GM18870 (cell line): Measurements from ENCODE around the gene CR1L.
A peak's percentile ranks its signal among the peaks of the same experiment; 100 is the strongest.
"Not testable (repeated sequence)": the region's sequence is repeated elsewhere in the genome, so short reads cannot be mapped to it uniquely, and the experiment has no call there.

Experiments used
- ATAC-seq: cut with Tn5 transposase; IDR thresholded peaks from one replicate; pipeline ENCODE4 v1.9.1; 2021; ENCODE audit warnings: moderate library complexity; ENCODE audit not compliant: unreplicated experiment

CR1L gene

DNA sequence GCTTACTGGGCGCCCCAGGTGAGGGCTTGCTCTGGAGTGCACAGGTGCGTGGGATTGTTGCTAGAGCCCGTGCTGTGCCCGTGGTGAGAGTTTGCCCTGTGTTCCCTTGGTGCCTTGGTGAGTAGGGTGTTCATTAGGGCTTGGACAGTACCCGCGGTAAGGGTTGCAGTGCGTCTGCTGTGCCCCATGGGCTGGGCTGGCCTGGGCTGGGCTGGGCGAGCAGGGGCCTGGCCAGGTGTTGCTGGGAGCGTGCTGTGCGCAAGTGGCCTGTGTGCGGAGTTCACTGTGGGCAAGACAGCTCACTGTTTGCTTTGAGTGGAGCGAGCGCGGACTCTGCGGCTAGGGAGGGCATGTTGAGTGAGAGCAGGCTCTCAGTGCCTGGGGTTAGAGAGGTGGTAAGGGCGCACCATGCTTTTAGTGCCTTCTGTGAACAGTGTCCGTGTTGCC, 725 bp downstream of the CR1L start:
- ATAC-seq: no peak

DNA sequence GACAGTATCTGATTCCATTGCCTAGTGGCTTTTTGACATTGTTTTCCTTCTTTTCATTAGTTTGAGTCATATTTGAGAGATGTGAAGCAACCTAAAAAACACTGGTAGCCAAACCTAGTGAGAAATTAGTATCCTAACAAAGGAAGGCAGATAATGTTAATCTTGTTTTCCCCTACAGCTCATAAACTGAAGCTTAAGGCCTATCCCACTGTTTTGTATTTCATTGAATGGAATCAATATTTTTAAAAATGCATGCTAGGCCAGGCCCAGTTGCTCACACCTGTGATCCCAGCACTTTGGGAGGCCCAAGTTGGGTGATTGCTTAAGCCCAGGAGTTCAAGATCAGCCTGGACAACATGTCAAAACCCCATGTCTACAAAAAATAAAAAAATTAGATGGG, 1.2 kb downstream of the CR1L start:
- no peak for ATAC-seq

DNA sequence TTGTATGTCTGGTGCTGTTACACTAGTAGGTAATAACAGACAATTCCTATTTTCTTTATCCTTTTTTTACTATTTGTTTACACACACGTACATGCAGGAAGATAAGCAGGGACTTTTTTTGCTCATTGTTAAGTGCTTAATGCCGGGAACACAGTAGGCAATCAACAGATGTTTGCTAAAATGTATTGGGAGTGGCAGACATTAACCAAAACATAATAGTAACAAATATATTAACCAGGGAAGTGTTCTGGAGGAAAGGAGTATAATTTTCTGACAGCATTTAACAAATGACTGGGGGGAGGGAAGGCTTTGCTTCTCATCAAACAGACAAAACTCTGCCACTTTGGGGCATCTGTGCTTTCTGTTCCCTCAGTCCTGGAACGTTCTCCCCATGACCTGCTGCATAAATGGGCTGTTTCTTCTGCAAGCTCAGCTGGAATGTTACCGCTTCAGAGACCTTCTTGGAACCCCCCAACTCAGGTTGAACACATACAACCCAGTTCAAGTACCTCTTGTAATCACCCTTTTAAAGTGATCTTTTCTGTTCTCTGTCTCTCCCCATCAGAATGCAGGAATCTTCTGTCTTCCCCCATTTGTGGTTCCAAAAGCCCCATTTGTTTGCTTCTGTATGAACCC, 2.1 kb downstream of the CR1L start:
- ATAC-seq: no peak

DNA sequence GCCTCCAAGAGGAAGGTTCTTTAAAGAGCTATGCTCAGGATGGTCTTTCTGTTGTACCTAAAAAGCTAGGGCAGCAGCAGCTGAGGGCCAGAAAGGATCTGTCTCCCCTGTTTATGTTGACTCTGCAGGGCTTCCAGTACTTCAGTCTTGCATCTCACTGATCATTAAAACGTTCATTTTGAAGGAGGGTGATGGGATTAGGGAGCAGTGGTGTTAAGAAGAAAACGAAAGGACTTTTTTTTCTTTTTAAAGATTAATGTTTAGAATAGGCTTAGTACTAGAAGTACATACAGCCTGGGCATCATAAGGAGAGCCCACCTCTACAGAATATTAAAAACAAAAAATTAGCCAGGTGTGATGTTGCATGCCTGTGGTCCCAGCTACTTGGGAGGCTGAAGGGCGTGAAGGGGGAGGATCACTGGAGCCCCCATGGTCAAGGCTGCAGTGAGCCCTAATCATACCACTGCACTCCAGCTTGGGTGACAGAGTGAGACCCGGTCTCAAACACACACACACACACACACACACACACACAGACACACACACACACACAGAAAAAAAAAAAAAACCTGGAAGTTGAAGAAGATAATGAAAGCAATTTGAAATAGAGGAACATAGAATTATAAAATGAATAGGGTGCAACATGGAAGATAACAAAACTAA, 2.9 kb downstream of the CR1L start:
- no peak for ATAC-seq

DNA sequence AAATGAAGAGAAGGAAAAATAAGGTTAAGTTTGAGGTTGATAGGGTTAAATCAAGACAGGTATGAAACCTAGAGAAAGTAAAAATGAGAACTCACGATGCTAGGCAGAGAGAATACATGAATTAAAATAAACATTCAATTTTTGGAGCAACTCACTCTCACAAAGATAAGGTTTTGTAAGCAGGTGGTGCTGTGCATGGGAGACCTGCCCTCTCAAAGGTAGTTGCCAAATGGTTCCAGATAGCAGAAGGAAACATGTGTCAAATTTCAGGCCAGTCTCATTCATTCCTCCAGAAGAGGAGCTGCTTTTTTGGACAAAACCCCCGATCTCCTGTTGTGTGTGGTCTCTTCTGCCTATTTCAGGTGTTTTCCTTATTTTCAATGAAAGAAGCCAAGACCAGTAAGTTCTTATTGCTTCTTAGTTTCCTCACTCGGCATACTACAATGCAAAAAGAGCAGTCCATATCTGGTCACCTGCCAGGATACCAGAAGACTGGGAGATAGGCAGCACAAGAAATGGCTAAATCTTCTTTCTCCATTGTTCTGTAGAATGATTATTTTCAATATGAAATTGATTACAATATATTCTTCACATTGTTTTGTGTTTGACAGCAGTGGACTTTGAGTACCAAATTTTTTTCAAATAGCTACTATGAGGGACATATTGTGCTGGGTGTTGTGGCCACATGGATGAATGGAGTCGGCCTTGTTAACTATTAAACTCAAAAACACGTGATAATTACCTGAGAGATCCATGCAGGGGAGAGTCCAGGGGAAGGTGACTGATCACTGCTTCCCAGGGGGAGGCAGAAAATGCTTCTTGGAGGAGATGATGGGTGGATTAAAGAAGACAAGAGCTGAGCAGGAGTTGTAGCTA, 3.6 kb downstream of the CR1L start:
- no peak for ATAC-seq

DNA sequence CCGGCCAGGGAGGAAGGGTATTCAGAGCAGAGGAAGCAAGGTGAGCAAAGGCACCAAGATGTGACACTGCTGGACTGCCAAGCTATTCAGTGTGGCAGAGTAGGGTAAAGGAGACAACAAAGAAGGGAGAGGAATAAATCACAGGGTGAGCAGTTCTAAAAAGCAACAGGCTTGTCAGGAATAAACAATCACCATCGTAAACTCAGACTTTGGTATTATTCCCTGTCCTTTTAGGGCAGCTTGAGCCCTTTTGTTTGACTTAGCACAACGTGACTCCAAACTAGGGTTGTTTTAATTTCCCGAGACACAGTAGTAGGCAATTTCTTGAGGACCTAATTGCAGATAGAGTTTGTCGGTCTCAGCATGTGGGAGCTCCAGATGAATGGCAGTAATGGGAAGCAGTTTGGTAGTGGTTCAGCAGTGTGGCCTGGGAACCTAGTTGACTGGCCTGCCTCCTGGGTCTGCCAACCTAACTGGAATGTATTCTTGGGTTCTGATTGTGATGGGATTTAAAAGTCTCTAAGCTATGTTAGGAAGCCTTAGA, 4.3 kb downstream of the CR1L start:
- no peak for ATAC-seq

DNA sequence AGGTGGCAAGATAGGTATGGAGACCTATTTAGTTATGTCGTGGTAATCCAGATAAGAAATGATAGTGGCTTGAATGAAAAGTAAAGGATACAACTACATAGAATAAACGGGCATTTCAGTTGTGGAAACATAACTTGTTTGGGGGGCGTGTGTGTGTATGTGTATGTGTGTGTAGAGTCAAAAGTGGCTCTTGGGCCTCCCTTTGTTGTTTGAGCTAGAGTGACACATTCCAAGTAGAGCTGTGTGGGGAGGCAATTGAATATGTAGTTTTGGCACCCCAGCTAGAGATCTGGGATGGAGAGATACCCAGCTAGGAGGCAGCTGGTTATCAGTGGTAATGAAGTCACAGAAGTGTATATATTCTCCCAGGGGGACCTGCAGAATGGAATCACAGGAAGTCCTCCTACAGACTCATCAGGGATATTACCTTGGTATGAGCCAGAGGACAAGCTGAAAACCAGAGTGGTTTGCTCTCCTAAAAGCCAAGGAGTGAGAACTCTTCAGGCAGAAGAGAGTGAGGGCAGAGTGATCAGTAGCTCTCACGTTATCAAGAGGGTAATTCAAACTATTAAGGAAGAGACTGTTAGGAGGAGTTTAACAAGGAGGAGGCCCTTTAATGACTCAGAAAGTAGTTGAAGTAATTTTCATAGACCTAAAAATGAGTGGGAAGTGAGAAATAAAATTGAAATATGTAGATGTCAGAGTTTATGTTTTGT, 5.1 kb downstream of the CR1L start:
- ATAC-seq: no peak

DNA sequence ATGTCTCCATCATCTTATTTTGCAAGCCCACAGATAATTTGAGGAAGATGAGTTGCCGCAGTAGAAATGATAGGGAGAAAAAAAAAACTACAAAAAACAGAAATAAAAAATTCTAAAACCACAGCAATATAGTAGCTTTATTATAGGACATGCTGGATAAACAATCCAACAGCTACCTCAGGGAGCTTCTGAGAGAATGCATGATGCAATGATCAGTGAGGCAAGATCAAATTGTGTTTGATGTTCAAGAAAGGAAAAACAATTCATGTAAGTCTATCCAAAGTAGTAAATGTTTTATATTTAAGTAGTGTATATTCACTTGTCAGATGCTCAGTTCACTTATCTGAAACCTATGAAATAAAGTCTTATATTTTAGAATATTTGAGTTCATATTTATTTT, 6.7 kb downstream of the CR1L start:
- no peak for ATAC-seq

DNA sequence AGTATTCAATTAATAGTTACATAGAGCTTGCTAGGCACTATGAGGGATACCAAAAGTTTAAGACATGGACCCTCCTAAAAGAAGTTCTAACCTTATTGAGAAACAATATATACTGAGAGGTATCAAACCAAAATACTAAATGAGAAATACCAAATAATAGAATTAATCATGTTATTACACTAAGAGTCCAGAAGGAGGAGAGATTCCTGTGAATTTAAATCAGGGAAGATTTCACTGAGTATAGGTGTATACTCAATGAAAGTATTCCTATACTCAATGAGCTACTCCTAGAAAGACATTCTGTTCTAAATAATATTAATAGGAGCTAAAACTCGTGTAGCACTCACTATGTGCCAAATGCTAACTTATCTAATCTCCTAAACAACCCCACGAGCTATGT, 9.4 kb downstream of the CR1L start:
- ATAC-seq: no peak

DNA sequence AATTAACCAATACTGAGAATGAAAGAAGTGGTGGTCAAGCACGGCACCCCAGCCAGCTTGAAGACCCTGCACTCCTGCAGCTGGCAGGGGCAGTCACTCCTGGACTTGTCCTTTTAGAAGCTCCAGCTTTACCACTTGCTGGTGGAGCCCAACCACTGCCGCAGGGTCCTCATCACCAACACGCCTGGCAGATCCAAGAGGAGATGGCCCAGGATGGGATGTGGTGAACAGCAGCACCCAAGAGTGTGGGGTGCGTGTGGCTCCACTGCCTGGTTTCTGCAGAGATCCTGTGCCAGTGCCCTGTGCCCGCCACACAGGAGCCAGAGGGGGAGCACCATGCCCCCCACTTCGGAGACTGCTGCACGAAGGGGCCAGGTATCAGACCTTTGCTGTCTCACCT, 13.5 kb downstream of the CR1L start:
- ATAC-seq: no peak

DNA sequence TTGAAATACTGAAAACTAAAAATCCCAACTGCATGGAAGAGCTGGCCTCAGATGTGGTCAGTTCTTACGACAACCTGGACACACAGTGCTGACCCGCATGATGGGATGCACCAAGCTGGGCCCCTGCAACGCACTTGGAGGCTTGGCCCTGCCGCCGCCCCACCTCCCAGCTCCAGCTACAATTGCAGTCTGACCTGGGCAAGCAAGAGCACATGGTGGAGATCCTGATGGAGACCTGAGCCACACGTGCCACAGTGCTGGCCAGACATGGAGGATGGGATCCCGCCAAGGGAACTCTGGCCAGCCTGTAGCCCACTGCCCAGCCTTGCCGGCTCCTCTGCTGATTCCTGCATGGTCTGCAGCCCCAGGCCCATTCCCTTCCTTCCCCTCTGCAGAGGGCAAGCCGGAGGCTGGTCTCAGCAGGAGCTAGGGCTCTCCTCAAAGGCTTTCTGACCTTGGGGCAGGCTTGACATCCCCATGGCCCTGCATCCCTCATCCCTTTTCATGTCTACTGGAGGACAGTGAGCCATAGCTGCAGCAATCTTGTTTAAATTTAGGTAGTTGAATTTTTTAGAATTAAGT, 14.1 kb downstream of the CR1L start:
- ATAC-seq: no peak

DNA sequence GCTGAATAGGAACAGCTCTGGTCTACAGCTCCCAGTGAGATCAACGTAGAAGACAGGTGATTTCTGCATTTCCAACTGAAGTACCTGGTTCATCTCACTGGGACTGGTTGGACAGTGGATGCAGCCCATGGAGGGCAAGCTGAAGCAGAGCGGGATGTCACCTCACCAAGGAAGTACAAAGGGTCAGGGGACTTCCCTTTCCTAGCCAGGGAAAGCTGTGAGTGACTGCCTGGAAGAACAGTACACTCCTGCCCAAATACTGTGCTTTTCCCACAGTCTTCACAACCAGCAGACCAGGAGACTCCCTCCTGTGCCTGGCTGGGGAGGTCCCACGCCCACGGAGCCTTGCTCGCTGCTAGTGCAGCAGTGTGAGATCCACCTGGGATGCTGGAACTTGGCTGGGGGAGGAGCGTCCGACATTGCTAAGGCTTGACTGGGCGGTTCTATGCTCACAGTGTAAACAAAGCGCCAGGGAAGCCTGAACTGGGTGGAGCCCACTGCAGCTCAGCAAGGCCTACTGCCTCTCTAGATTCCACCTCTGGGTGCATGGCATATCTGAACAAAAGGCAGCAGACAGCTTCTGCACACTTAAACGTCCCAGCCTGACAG, 14.7 kb downstream of the CR1L start:
- no peak for ATAC-seq

DNA sequence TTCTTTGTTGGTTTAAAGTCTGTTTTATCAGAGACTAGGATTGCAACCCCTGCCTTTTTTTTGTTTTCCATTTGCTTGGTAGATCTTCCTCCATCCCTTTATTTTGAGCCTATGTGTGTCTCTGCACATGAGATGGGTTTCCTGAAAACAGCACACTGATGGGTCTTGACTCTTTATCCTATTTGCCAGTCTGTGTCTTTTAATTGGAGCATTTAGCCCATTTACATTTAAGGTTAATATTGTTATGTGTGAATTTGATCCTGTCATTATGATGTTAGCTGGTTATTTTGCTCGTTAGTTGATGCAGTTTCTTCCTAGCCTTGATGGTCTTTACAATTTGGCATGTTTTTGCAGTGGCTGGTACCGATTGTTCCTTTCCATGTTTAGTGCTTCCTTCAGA, 16.5 kb downstream of the CR1L start:
- ATAC-seq: not testable (repeated sequence)

DNA sequence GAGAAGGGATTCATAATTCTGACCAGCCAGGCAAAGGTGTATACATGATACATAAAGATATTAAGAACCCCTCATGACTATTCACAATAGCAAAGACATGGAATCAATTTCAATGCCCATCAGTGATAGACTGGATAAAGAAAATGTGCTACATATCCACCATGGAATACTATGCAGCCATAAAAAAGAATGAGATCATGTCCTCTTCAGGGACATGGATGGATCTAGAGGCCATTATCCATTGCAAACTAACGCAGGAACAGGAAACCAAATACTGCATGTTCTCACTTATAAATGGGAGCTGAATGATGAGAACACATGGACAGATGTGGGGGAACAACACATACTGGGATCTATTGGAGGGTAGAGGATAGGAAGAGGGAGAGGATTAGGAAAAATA, 21.4 kb downstream of the CR1L start:
- no peak for ATAC-seq

DNA sequence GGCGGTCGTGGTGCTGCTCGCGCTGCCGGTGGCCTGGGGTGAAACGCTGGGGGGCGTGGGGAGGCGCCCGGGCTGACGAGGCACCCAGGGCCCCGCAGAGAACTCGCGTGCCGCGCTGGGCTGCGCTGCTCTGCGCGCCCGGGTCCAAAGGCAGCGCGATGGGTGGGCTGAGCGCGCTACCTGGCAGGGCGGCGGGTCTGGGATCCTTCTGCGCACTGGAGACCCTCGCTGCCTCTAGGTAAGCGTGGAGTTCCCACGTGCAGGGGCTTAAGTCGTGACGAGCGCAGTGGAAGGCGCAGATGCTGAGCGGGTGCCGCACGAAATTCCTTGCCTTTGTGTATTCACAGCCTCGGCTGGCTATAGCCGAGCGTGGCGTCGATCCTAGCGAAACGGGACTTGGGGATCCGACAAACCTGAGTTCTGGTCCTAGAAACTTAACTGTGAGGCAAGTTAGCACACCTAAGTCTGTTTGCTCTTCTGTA, 24.6 kb downstream of the CR1L start:
- ATAC-seq: no peak

DNA sequence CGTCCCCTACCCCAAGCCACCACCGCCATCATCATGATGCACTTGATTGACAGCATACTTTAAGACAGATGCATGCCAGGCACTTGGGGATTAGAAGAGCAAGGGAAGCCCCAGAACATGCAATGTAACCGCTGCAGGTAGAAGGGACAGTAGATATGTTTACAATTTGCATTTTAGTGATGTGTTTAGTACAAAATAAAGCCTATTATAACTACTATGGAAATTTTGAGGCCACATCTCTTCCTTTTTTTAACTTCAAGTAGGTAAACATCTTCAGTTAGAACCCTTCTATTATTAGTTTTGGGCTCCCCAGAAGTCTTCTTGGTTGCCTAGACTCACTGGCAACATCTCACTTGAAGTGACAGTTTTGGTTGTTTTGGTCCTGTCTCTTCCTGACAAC, 25.3 kb downstream of the CR1L start:
- peak; percentile 77 for ATAC-seq

DNA sequence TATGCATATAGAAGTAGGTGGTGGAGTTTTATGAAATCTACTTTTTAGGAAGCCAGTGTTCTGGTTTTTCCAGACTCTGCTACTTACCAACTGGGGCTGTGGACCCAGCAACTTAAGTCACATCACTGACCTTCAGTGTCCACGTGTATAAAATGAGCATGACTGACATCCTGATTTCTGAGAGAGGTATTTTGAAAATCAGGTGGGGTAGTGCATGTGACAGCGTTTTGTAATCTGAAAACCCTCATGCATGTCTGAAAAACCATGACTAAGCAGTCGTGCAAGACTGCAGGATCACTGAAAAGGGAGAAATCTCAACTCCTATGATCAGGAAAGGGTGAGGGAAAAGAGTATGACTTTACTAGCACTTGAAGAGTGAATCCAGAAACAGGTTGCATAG, 26.1 kb downstream of the CR1L start:
- no peak for ATAC-seq

DNA sequence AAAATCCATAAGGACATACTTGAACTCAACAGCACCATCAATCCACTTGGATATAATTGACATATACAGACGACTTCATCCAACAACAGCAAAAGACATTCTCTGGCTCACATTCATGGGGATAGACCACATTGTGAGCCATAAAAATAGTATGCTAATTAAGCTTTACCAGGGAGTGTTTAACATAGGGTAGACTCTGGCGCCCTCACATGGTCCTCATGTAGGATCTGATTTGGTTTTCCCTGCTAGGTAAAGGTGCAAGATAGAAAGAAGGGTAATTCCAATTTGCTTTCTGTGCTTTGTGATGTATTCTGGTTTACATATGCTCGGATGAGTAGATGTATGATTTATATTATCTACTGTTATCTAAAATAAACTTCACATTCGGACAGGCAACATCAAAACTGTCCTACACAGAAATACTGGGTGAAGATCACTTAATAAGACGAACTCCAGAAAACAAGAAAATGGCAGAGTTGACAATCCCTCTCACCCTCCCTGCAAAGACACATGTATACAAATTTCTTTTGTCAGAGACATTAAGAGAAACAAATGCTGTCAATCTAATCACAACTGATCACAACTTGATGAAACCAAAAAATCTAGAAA, 27.7 kb downstream of the CR1L start:
- no peak for ATAC-seq

DNA sequence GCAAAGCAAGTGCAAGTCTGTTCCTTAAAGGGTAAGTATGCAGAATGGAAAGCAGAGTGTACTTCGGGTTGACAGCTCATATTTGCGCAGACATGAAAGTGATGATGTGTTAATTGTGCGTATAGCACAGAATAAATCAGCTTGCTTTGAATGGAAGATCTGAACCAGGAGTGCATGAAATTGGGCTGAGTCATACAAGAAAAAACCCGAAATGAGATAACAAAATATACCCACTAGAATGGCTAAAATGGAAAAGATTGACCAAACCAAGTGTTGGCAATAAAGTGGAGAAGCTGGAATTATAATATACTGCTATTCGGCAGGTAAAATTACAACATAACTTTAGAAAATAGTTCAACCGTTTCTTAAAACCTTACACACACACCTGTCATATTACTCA, 28.5 kb downstream of the CR1L start:
- ATAC-seq: no peak

DNA sequence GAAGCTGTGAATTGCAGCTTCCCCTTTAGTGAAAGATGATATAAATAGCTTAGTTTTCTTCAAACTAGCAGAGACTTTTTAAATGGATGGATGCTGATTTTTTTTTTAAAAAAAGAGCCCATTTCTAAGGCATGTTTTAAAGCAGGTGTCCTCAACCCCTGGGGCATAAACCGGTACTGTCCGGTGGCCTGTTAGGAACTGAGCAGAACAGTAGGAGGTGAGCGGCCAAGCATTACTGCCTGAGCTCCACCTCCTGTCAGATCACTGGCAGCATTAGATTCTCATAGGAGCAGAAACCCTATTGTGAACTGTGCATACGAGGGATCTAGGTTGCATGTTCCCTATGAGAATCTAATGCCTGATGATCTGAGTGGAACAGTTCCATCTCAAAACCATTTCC, 31.2 kb downstream of the CR1L start:
- ATAC-seq: no peak
